ENCODE data around the gene DLL1.

- no peak for TF ChIP-seq CTCF (IDR thresholded peaks at IDR 0.05; ENCODE audit: low read length)
- TF ChIP-seq EZH2 (IDR thresholded peaks at IDR 0.05; ENCODE audit: borderline replicate concordance, low read length), result no peak
Measured at GRCh38 chr6:170270984-170271593, 19.8 kb downstream of the DLL1 start.
